Esophagus squamous epithelium (tissue), 5 donors: ENCODE measurements around the gene ACSF2. TPM values are rescaled to one million over a fixed set of nuclear protein-coding genes. Genes with fewer than 3 reads are reported as not detected.

ENCODE experiments used
- DNase-seq: peaks from one replicate; lab custom pipeline; 2025; lab: John Stamatoyannopoulos, UW
- H3K27ac ChIP-seq, 4 donors: fragments of 200-600 bp; sonication (generic); one replicate each; pipeline ENCODE4 v1.5.1; 2016 to 2019; ENCODE audit warnings: mild to moderate bottlenecking in 1 of 4
- H3K27me3 ChIP-seq, 4 donors: fragments of 200-600 bp; sonication (generic); 1 replicate in 3 of 4; 2 replicates in 1 of 4; pipeline versions ENCODE4 v1.5.1 to v1.6.0; 2017 to 2021; ENCODE audit warnings: antibody characterized with exemption in 1 of 4
- H3K36me3 ChIP-seq, 3 donors: fragments of 200-600 bp; sonication (generic); one replicate each; pipeline ENCODE4 v1.5.1; 2016 to 2019
- H3K4me1 ChIP-seq, 3 donors: fragments of 200-600 bp; sonication (generic); one replicate each; pipeline ENCODE4 v1.5.1; 2017 to 2019
- H3K4me3 ChIP-seq, 4 donors: fragments of 200-600 bp; sonication (generic); 1 replicate in 3 of 4; 2 replicates in 1 of 4; pipeline ENCODE4 v1.5.1; 2016 to 2019; ENCODE audit warnings: mild to moderate bottlenecking in 2 of 4, moderate library complexity in 1 of 4
- H3K9me3 ChIP-seq, 3 donors: fragments of 200-600 bp; sonication (generic); one replicate each; pipeline ENCODE4 v1.5.1; 2016 to 2019
- POLR2A ChIP-seq, 4 donors: fragments of 450-650 bp; IDR thresholded peaks; one replicate each; pipeline ENCODE4 v1.6.1; 2017; ENCODE audit warnings: antibody characterized with exemption in 4 of 4, mild to moderate bottlenecking in 4 of 4, moderate library complexity in 3 of 4
- whole genome bisulfite sequencing, 2 donors: methylation state at CpG; one replicate each; pipeline ENCODE4 v1.1.5; 2018; 5-methylcytosine and 5-hydroxymethylcytosine counted together
- intact Hi-C: fragments of 100-400 bp; cut with DNase I; formaldehyde crosslinking; loops from one replicate; pipeline ENCODE4 v1.15.0; 2022
- total RNA-seq, 4 donors: library from RNA; depleted of rRNA; stranded (reverse); fragments of >200 nt; gene quantifications; one replicate each; pipeline ENCODE4 v1.1.0, GENCODE V29; 2016
- TF ChIP-seq, protein P1 (sequence below), 6 experiments: fragments of 450-650 bp in 4 of 6; fragments of 200-600 bp in 2 of 6; sonication (generic) in 2 of 6; IDR thresholded peaks; one replicate each; pipeline ENCODE4 v1.5.1; 2016 to 2019; ENCODE audit warnings: antibody characterized with exemption in 6 of 6, mild to moderate bottlenecking in 4 of 6, moderate library complexity in 4 of 6
- donor health status: DM: yes; HTN: yes; CAD: no.

The ACSF2 gene
- total RNA-seq, 4 donors from 2014 or later: 7.0 to 26.3 (median 19.0) TPM

DNA sequence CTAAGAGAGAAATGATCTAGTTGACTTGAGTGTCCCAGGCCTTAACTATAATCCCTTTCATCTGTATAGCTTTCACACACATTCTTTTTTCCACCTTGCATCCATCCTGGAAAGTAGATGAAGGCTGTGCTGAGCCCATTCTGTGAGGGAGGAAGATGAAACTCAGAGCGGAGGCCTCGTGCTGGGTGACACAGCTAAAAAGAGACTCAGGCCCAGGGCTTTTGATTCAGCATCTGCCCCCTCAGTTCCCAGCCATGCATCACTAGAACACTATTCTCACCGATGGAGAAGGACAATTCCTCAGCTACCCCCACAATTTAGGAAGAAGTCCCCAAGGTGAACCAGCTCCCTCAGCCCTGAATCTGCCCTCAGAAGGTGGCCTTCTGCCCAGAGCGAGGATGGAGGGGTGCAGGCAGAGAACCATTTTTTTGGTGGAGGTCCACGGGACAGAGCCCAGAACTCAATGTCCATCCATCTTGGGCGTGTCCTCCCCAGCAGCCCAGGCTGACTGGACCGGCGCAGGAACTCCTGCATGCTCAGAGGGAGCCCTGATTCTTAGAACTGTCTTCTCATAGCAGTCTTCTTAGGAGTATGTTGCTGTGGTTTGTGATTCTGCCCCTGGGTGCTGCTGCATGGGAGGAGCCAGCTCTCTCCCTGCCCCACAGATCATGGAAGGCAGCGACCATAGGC is 76.4 kb downstream of the ACSF2 start:
- Histone ChIP-seq H3K36me3 (no peaks in the 10 kb centered on the region), H3K9me3 (no peaks in the 10 kb centered on the region), H3K27ac (no peak overlapping the region), H3K27me3 (no peaks in the 10 kb centered on the region), H3K4me1 (peaks cover 0 to 25% (median 0%) of the 10 kb centered on the region in 3 donors), H3K4me3 (no peak overlapping the region)
- no peak for TF ChIP-seq POLR2A (IDR thresholded peaks at IDR 0.05)
- TF ChIP-seq, protein P1, sequence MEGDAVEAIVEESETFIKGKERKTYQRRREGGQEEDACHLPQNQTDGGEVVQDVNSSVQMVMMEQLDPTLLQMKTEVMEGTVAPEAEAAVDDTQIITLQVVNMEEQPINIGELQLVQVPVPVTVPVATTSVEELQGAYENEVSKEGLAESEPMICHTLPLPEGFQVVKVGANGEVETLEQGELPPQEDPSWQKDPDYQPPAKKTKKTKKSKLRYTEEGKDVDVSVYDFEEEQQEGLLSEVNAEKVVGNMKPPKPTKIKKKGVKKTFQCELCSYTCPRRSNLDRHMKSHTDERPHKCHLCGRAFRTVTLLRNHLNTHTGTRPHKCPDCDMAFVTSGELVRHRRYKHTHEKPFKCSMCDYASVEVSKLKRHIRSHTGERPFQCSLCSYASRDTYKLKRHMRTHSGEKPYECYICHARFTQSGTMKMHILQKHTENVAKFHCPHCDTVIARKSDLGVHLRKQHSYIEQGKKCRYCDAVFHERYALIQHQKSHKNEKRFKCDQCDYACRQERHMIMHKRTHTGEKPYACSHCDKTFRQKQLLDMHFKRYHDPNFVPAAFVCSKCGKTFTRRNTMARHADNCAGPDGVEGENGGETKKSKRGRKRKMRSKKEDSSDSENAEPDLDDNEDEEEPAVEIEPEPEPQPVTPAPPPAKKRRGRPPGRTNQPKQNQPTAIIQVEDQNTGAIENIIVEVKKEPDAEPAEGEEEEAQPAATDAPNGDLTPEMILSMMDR (IDR thresholded peaks at IDR 0.05): no peak
- no peak for DNase-seq
- WGBS, 2 donors: 87 to 95% methylated on average over 4 to 6 of the region's 9 CpGs
- intact Hi-C loops: no loop called here

DNA sequence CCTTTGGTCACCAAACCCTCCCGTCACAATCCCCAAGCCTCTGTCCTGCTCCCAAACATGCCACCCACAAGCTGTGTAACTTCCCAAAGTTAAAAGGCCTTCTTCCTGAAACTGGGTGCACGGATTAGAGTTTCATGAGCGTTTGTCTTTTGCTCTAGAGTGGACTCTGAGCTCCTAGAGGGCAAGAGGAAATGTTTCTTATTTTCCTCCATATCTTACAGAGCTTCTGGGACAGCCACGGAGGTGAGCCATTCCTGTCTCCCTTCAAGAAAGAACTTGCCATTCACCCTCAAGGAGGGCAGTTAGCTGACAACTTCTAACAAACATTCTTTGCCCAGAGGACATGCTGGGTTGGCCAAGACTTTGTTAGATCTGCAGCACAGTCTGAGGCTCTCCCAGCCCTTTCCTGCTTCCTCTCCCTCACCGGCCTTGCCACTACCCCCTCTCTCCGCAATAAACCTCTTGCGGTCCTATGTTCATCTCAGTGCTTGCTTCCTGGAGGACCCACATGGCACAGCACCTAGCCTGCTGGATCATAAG is 79.6 kb downstream of the ACSF2 start:
- TF ChIP-seq, protein P1 (IDR thresholded peaks at IDR 0.05): no peak
- TF ChIP-seq POLR2A (IDR thresholded peaks at IDR 0.05): no peak
- H3K9me3 ChIP-seq: no peaks in the 10 kb centered on the region
- WGBS, 2 donors: 40 to 51% methylated on average over 5 to 7 of the region's 7 CpGs
- peaks cover 6 to 35% (median 8%) of the 10 kb centered on the region in 3 donors for H3K4me1 ChIP-seq
- H3K4me3 ChIP-seq: no peak overlapping the region
- peak overlapping the region in 1 of 4 donors; percentile 9 for H3K27ac ChIP-seq
- no peaks in the 10 kb centered on the region for H3K27me3 ChIP-seq
- no peak for DNase-seq
- intact Hi-C loops: no loop called here
- no peaks in the 10 kb centered on the region for H3K36me3 ChIP-seq

DNA sequence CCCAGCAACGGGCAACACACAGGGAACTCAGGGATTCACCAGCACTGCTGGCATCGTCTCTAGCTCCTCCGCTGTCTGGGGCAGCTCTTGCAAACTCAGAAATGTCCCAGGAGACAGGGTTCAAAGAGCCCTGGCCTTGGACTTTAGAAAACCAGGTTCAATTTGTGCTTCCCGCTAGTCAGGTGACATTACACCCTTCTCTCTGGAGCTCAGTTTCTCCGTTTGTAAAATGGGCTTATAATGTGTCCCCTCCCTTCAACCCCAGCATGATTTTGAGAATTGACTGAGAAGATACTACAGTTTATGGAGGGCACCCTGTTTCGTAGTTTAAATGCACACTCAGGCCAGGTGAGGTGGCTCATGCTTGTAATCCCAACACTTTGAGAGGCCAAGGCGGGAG is 80.3 kb downstream of the ACSF2 start:
- Histone ChIP-seq H3K9me3 (no peaks in the 10 kb centered on the region), H3K36me3 (no peaks in the 10 kb centered on the region), H3K27me3 (no peaks in the 10 kb centered on the region), H3K4me1 (peaks cover 8 to 42% (median 8%) of the 10 kb centered on the region in 3 donors), H3K4me3 (no peak overlapping the region), H3K27ac (no peak overlapping the region)
- TF ChIP-seq POLR2A (IDR thresholded peaks at IDR 0.05): no peak
- WGBS, 2 donors: 64 to 90% methylated on average over 4 to 7 of the region's 7 CpGs
- no peak for DNase-seq
- intact Hi-C loops: no loop called here

DNA sequence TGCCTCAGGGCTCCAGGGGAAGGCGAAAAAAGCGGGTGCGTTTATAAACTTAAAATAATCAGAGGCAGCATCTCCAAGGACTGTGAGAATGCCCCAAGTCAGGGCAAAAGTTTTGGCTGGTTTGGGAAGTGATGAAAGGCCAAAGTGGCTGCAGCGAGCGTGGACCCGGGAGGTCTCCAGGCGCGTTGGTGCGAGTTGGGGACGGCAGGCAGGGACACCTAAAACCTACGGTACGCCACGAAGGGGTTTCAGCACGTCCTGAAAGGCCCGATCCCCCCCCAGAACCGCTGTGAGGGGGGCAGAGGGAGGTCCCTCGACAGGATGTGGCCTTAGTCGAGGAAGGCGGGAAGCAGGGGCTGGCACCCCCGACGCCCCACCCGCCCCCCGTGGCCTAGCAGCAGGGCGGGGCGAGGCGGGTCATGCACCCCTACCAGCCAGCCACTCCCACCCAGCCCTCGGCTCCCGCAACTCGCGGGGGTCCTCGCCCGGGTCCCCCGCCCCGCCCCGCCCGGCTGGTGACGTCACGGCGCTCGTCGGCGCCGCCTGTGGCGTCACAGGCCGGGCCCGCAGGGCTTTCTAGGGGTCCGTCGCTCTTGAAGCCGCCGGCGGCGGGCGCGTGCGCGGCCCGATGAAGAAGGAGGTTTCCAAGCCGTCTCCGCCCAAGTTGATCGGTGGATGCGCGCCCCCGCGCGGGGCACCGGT is 82.0 kb downstream of the ACSF2 start, which contains the start of gene MYCBPAP:
Gene MYCBPAP (plus strand): TSS at position 569 of the 702 bp plus-strand sequence. CDS start 236 bp downstream, outside the sequence.
- no peaks in the 10 kb centered on the region for H3K9me3 ChIP-seq
- H3K4me3 ChIP-seq: peak within 1 kb of the TSS; percentile 54 to 75 (median 66)
- TF ChIP-seq, protein P1 (IDR thresholded peaks at IDR 0.05): peak in 1 of 6 experiments; percentile 15
- peak in 1 of 4 donors; percentile 39 for TF ChIP-seq POLR2A (IDR thresholded peaks at IDR 0.05)
- peak within 1 kb of the TSS; percentile 75 to 85 (median 82) for H3K27ac ChIP-seq
- no peak for DNase-seq
- 14 to 21% methylated on average over 6 to 13 of the region's 66 CpGs for WGBS, 2 donors
- H3K4me1 ChIP-seq: peaks cover 8 to 46% (median 11%) of the 10 kb centered on the region in 3 donors
- intact Hi-C loops: no loop called here
- no peaks in the 10 kb centered on the region for H3K36me3 ChIP-seq
- no peaks in the 10 kb centered on the region for H3K27me3 ChIP-seq

DNA sequence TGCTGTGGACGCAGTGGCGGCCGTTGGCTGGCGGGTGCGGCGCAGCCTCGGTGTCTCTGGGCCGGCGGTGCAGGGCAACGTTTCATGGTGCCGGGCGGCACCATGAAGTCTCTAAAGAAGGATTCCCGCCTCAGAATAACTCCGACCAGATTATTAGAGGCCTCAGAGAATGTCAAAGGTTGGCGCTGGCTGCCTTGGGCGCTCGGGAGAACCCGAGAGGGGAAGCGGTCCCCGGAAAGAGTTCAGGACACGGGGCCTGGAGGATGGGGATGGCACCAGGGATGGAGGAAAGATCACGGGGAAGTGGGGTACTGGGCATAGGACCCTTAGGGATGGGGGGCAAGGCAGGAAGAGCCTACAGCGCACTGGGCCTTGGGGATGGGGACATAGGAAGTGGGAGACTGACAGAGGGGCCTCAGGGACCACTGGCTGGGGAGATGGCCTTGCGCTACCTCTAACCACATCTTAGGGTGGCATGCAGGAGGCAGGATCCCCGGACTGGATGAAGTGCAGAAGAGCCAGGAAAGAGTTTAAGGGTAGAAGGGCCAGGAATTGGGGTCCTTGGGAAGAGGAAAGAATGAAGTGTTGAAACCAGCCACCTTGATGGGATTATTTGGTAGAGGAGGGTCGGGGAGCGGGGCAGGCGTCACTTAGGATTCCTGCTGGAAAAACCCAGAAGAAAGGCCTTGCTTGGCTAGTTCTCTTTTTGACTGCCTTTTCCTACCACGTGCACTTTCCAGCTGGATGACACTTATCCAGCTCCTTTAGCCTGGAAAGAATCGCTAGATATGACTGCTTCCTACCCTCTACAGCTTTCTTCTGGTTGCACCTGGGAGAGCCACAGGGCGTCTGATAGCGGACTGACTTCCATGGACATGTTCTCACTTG is 82.8 kb downstream of the ACSF2 start:
- Histone ChIP-seq H3K4me3 (peak overlapping the region; percentile 54 to 75 (median 66)), H3K27me3 (no peaks in the 10 kb centered on the region), H3K27ac (peak overlapping the region; percentile 75 to 85 (median 82)), H3K4me1 (peaks cover 8 to 46% (median 11%) of the 10 kb centered on the region in 3 donors), H3K9me3 (no peaks in the 10 kb centered on the region), H3K36me3 (no peaks in the 10 kb centered on the region)
- no peak for TF ChIP-seq POLR2A (IDR thresholded peaks at IDR 0.05)
- TF ChIP-seq, protein P1 (IDR thresholded peaks at IDR 0.05): peak in 1 of 6 experiments; percentile 20
- intact Hi-C loops: no loop called here
- DNase-seq: no peak
- 28 to 48% methylated on average over 19 to 29 of the region's 32 CpGs for WGBS, 2 donors
